B cell (primary cell): ENCODE measurements around the gene STRADB. TPM values are rescaled to one million over a fixed set of nuclear protein-coding genes. Genes with fewer than 3 reads are reported as not detected.

Source experiments
- ATAC-seq: fragments of 200-7000 bp; cut with Tn5 transposase; one replicate; pipeline ENCODE4 v1.10.0; 2021; ENCODE audit warnings: low read depth, mild to moderate bottlenecking, moderate number of reproducible peaks, moderate library complexity
- CTCF ChIA-PET: fragments of 350-600 bp; sonication (Branson Sonifier 250); formaldehyde crosslinking; loops from one replicate; lab custom pipeline; 2021; ENCODE audit warnings: antibody characterized with exemption, inconsistent platforms; lab: Charles Lee
- POLR2A ChIA-PET: fragments of 350-600 bp; sonication (Branson Sonifier 250); formaldehyde crosslinking; loops from one replicate; lab custom pipeline; 2021; ENCODE audit warnings: antibody characterized with exemption; lab: Charles Lee
- DNase-seq: peaks from one replicate; pipeline ENCODE4 v3.0.0; 2013
- H2AFZ ChIP-seq: 2 replicates; pipeline ENCODE4 v1.6.1; 2012; ENCODE audit warnings: mild to moderate bottlenecking, low read depth, low read length; ENCODE audit not compliant: insufficient read depth, poor library complexity, severe bottlenecking
- H3K27ac ChIP-seq, 2 donors: 1 replicate in 1 of 2; 2 replicates in 1 of 2; pipeline ENCODE4 v1.5.1; 2012 to 2013; ENCODE audit warnings: low read length in 2 of 2, mild to moderate bottlenecking in 2 of 2, moderate library complexity in 1 of 2
- H3K27me3 ChIP-seq, 4 experiments: fragments of 200-600 bp in 1 of 4; sonication (generic) in 1 of 4; replicated peaks in 1 of 4; 1 replicate in 2 of 4; 2 replicates in 2 of 4; pipeline versions ENCODE4 v1.6.1 to v1.7.0; 2013 to 2016; ENCODE audit warnings: low read length in 3 of 4, mild to moderate bottlenecking in 2 of 4, mixed read lengths in 1 of 4, moderate library complexity in 1 of 4; ENCODE audit not compliant: insufficient read depth in 4 of 4, control insufficient read depth in 3 of 4; ENCODE audit errors: control extremely low read depth in 1 of 4
- H3K36me3 ChIP-seq, 2 experiments: replicated peaks in 1 of 2; 1 replicate in 1 of 2; 2 replicates in 1 of 2; pipeline versions ENCODE4 v1.6.1 to v1.7.1; 2013; ENCODE audit warnings: low read length in 1 of 2; ENCODE audit not compliant: insufficient read depth in 2 of 2, control insufficient read depth in 1 of 2; ENCODE audit errors: control extremely low read depth in 1 of 2, extremely low read depth in 1 of 2
- H3K4me1 ChIP-seq, 2 donors: fragments of 200-600 bp in 1 of 2; sonication (generic) in 1 of 2; 1 replicate in 1 of 2; 2 replicates in 1 of 2; pipeline versions ENCODE4 v1.5.1 to v1.6.1; 2013 to 2017; ENCODE audit warnings: low read length in 2 of 2; ENCODE audit not compliant: control insufficient read depth in 2 of 2, insufficient read depth in 2 of 2
- H3K4me2 ChIP-seq: replicated peaks from 2 replicates; pipeline ENCODE3; 2012; ENCODE audit warnings: mild to moderate bottlenecking, low read depth, low read length; ENCODE audit not compliant: poor library complexity, severe bottlenecking
- H3K4me3 ChIP-seq, 5 experiments: fragments of 200-600 bp in 1 of 5; sonication (generic) in 1 of 5; 1 replicate in 3 of 5; 2 replicates in 2 of 5; pipeline versions ENCODE4 v1.5.1 to v1.7.0; 2011 to 2016; ENCODE audit warnings: low read length in 4 of 5, mild to moderate bottlenecking in 4 of 5, low read depth in 2 of 5, control low read depth in 1 of 5, moderate library complexity in 1 of 5; ENCODE audit not compliant: insufficient read depth in 1 of 5; ENCODE audit errors: control extremely low read depth in 1 of 5, extremely low read depth in 1 of 5
- H3K79me2 ChIP-seq: fragments of 200-600 bp; sonication (generic); one replicate; pipeline ENCODE4 v1.6.0; 2016; ENCODE audit warnings: low read length; ENCODE audit not compliant: control insufficient read depth, insufficient read depth
- H3K9ac ChIP-seq: fragments of 200-600 bp; sonication (generic); 2 replicates; pipeline ENCODE4 v1.6.1; 2017; ENCODE audit warnings: mild to moderate bottlenecking, low read length, moderate library complexity
- H3K9me3 ChIP-seq, 3 donors: one replicate each; pipeline versions ENCODE4 v1.6.1 to v1.7.1; 2013; ENCODE audit warnings: low read length in 2 of 3; ENCODE audit not compliant: control insufficient read depth in 2 of 3, insufficient read depth in 1 of 3; ENCODE audit errors: control extremely low read depth in 1 of 3
- H4K20me1 ChIP-seq: 2 replicates; pipeline ENCODE4 v1.6.0; 2012; ENCODE audit warnings: mild to moderate bottlenecking, low read length; ENCODE audit not compliant: insufficient read depth, control insufficient read depth, poor library complexity, severe bottlenecking
- H3K27ac Mint-ChIP-seq: one replicate; pipeline ENCODE4 v1.8.0; 2021; ENCODE audit warnings: mixed read lengths
- H3K27me3 Mint-ChIP-seq: one replicate; pipeline ENCODE4 v1.8.0; 2021; ENCODE audit warnings: mixed read lengths
- H3K4me1 Mint-ChIP-seq: one replicate; pipeline ENCODE4 v1.8.0; 2021; ENCODE audit warnings: mixed read lengths
- H3K4me3 Mint-ChIP-seq: one replicate; pipeline ENCODE4 v1.8.0; 2021; ENCODE audit warnings: mixed read lengths
- H3K9me3 Mint-ChIP-seq: one replicate; pipeline ENCODE4 v1.8.0; 2022; ENCODE audit warnings: mixed read lengths; ENCODE audit not compliant: insufficient read depth
- EZH2 ChIP-seq: IDR thresholded peaks from 2 replicates; pipeline ENCODE4 v1.6.1; 2012; ENCODE audit warnings: borderline replicate concordance, low read depth, mild to moderate bottlenecking, moderate library complexity, low read length; ENCODE audit not compliant: insufficient read depth, poor library complexity, severe bottlenecking
- WGBS: methylation state at CpG from one replicate; pipeline ENCODE4 v1.1.5; 2013; ENCODE audit warnings: missing lambda C conversion rate; ENCODE audit not compliant: insufficient coverage; 5-methylcytosine and 5-hydroxymethylcytosine counted together
- intact Hi-C: fragments of 100-400 bp; cut with micrococcal nuclease; formaldehyde crosslinking; loops from one replicate; pipeline ENCODE4 v1.10.0; 2022
- polyA plus RNA-seq: library from polyadenylated mRNA; depleted of rRNA; stranded (reverse); fragments of >200 nt; gene quantifications from 2 replicates; pipeline ENCODE4 v1.2.3, GENCODE V29; 2012
- total RNA-seq, 2 donors: library from RNA; stranded (reverse); fragments of 120-200 nt in 1 of 2; gene quantifications; 1 replicate in 1 of 2; 2 replicates in 1 of 2; pipeline versions ENCODE4 v1.2.3 to v1.2.4, GENCODE V29; 2013 to 2022
- TF ChIP-seq, protein P1 (sequence below): fragments of 200-600 bp; IDR thresholded peaks from one replicate; pipeline ENCODE4 v1.8.0; 2022; ENCODE audit warnings: antibody characterized with exemption, mild to moderate bottlenecking

STRADB gene
- total and polyA plus RNA-seq, 2 donors (not counting 1 experiment from before 2014, with no cell fraction given), result 17.2 to 17.5 TPM

DNA sequence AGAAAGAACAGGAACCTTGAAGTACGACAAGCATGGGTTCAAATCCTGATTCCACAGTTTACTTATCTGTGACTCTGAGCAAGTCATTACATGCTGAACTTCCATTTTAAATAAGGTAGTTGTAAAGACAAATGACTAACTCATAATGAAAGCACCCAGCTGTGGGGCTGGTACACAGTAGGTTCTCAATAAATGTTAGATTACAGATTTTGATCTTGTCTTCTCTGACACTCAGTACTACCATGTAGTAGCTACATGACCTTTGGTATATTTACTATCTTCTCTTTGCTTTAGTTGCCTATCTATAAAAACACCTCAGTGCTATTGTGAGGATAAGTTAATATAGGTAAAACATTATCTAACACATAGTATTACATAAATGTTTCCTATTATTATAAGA lies 3.5 kb upstream of the STRADB start:
- H3K4me1 Mint-ChIP-seq, result peaks cover 53% of the 10 kb centered on the region
- WGBS, result no CpG with 5 or more reads among the region's 1 CpG
- H3K27ac Mint-ChIP-seq, result peak overlapping the region; percentile 6

DNA sequence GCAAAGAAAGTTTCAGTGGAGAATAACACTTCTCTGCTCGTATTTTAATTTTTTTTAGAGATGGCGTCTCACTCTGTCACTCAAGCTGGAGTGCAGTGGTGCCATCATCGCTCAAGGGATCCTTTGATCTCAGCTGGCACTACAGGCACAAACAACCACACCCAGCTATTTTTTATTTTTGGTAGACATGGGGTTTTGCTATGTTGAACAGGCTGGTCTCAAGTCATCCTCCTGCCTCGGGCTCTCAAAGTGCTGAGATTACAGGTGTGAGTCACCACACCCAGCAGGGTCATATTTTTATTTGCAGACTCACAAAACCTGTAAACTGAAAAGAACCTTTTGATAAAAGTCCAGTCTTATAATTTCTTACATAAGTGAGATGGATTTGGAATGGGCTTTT lies 2.8 kb upstream of the STRADB start:
- Mint-ChIP-seq H3K4me3 (peak overlapping the region; percentile 69), H3K4me1 (peaks cover 53% of the 10 kb centered on the region), H3K9me3 (no peaks in the 10 kb centered on the region), H3K27me3 (no peaks in the 10 kb centered on the region), H3K27ac (peak overlapping the region; percentile 58)
- Histone ChIP-seq H3K27ac (peak overlapping the region; percentile 1 to 61), H3K4me3 (peak overlapping the region in 3 of 5 experiments; percentile 1 to 17 (median 6)), H3K36me3 (peaks cover 0 to 4% of the 10 kb centered on the region in 2 experiments), H4K20me1 (no peaks in the 10 kb centered on the region), H3K9ac (peak overlapping the region; percentile 37), H3K79me2 (peaks cover 76% of the 10 kb centered on the region), H3K4me1 (peaks cover 39 to 47% of the 10 kb centered on the region in 2 donors), H3K4me2 (peak overlapping the region; percentile 51), H3K9me3 (no peaks in the 10 kb centered on the region), H2AFZ (no peak overlapping the region), H3K27me3 (no peaks in the 10 kb centered on the region)
- 60% methylated on average over 2 of the region's 4 CpGs for WGBS
- no peak for ATAC-seq
- intact Hi-C loops, result loop anchor here (5.0 kb wide), 1 partner anchor 36 kb away; no protein-coding TSS in a partner anchor
- TF ChIP-seq EZH2, result no peak
- TF ChIP-seq, protein P1, sequence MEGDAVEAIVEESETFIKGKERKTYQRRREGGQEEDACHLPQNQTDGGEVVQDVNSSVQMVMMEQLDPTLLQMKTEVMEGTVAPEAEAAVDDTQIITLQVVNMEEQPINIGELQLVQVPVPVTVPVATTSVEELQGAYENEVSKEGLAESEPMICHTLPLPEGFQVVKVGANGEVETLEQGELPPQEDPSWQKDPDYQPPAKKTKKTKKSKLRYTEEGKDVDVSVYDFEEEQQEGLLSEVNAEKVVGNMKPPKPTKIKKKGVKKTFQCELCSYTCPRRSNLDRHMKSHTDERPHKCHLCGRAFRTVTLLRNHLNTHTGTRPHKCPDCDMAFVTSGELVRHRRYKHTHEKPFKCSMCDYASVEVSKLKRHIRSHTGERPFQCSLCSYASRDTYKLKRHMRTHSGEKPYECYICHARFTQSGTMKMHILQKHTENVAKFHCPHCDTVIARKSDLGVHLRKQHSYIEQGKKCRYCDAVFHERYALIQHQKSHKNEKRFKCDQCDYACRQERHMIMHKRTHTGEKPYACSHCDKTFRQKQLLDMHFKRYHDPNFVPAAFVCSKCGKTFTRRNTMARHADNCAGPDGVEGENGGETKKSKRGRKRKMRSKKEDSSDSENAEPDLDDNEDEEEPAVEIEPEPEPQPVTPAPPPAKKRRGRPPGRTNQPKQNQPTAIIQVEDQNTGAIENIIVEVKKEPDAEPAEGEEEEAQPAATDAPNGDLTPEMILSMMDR, result no peak
- ChIA-PET POLR2A (interaction anchor here (0.6 kb wide), 2 partner anchors 58 to 1492 kb away, joined by 3 to 4 read pairs; no protein-coding TSS in a partner anchor), CTCF (interaction anchor here (0.7 kb wide), 1 partner anchor 8 kb away, joined by 4 read pairs; no protein-coding TSS in a partner anchor)
- no peak for DNase-seq

More for the DNA sequence above, 3.5 kb upstream of the STRADB start:
- H3K27me3 ChIP-seq, result no peaks in the 10 kb centered on the region
- CTCF ChIA-PET, result no interaction called here
- no peaks in the 10 kb centered on the region for H4K20me1 ChIP-seq
- H3K36me3 ChIP-seq, result peaks cover 1 to 4% of the 10 kb centered on the region in 2 experiments
- TF ChIP-seq, protein P1, result no peak
- no peak for TF ChIP-seq EZH2
- peak overlapping the region in 1 of 5 experiments; percentile 17 for H3K4me3 ChIP-seq
- Mint-ChIP-seq H3K27me3 (no peaks in the 10 kb centered on the region), H3K9me3 (no peaks in the 10 kb centered on the region), H3K4me3 (no peak overlapping the region)
- ATAC-seq (no peak), DNase-seq (no peak)
- H3K9ac ChIP-seq, result peak overlapping the region; percentile 37
- H2AFZ ChIP-seq, result no peak overlapping the region
- H3K4me2 ChIP-seq, result peak overlapping the region; percentile 51
- POLR2A ChIA-PET, result interaction anchor here (0.6 kb wide), 1 partner anchor 1491 kb away, joined by 4 read pairs; no protein-coding TSS in a partner anchor
- H3K79me2 ChIP-seq, result peaks cover 82% of the 10 kb centered on the region
- peak overlapping the region in 1 of 2 donors; percentile 61 for H3K27ac ChIP-seq
- intact Hi-C loops, result loop anchor here (5.0 kb wide), 1 partner anchor 36 kb away; no protein-coding TSS in a partner anchor
- peaks cover 39 to 53% of the 10 kb centered on the region in 2 donors for H3K4me1 ChIP-seq
- no peaks in the 10 kb centered on the region for H3K9me3 ChIP-seq
